Upper lobe of right lung (tissue), 1 donor: Measurements from ENCODE around the gene CHD6. TPM values are rescaled to one million over a fixed set of nuclear protein-coding genes. Genes with fewer than 3 reads are reported as not detected.

Experiments
- ATAC-seq: fragments of 200-7000 bp; cut with Tn5 transposase; one replicate; pipeline ENCODE4 v1.9.1; 2020; ENCODE audit warnings: mild to moderate bottlenecking, moderate library complexity
- DNase-seq: peaks from one replicate; pipeline ENCODE4 v3.0.0-alpha.2; 2020
- H3K27ac ChIP-seq: fragments of 200-600 bp; one replicate; pipeline ENCODE4 v1.8.0; 2022
- H3K27me3 ChIP-seq: fragments of 200-600 bp; one replicate; pipeline ENCODE4 v1.8.0; 2022; ENCODE audit warnings: mild to moderate bottlenecking
- H3K36me3 ChIP-seq: fragments of 200-600 bp; one replicate; pipeline ENCODE4 v1.8.0; 2022
- H3K4me1 ChIP-seq: fragments of 200-600 bp; one replicate; pipeline ENCODE4 v1.8.0; 2022
- H3K4me3 ChIP-seq: fragments of 200-600 bp; one replicate; pipeline ENCODE4 v1.8.0; 2022; ENCODE audit warnings: mild to moderate bottlenecking
- H3K9me3 ChIP-seq: fragments of 200-600 bp; one replicate; pipeline ENCODE4 v1.8.0; 2022
- CTCF ChIP-seq: fragments of 200-600 bp; IDR thresholded peaks from one replicate; pipeline ENCODE4 v1.8.0; 2022; ENCODE audit warnings: antibody characterized with exemption
- intact Hi-C: fragments of 100-400 bp; cut with DNase I; formaldehyde crosslinking; loops from one replicate; pipeline ENCODE4 v1.11.0; 2022
- total RNA-seq: library from RNA; stranded (reverse); fragmentation: NEBNext Ultra II Directional; extraction: Animal tissue kit (Norgen Biotek cat#: 25700); gene quantifications from one replicate; pipeline ENCODE4 v1.2.1, GENCODE V29; 2021
- donor health status: DM: no; HTN: yes; CAD: no; lungs with severe emphysema.

CHD6 gene
- total RNA-seq, 1 donor from 2014 or later: 42.3 TPM

- H3K27me3 ChIP-seq: no peaks in the 10 kb centered on the region
- no peaks in the 10 kb centered on the region for H3K9me3 ChIP-seq
- H3K27ac ChIP-seq: no peak overlapping the region
- DNase-seq: no peak
- no peak for TF ChIP-seq CTCF
- H3K4me3 ChIP-seq: no peak overlapping the region
- no peaks in the 10 kb centered on the region for H3K4me1 ChIP-seq
- no peaks in the 10 kb centered on the region for H3K36me3 ChIP-seq
- ATAC-seq: no peak
- intact Hi-C loops: no loop called here
Observed at GRCh38 chr20:41551011-41551705, 67.0 kb downstream of the CHD6 start.

GRCh38 chr20:41547221-41547620 lies 71.0 kb downstream of the CHD6 start:
- DNase-seq: no peak
- no peak for ATAC-seq
- no peak overlapping the region for H3K4me3 ChIP-seq

GRCh38 chr20:41546535-41546934 lies 71.6 kb downstream of the CHD6 start:
- no peak for ATAC-seq
- no peaks in the 10 kb centered on the region for H3K36me3 ChIP-seq
- no peak for TF ChIP-seq CTCF

More at GRCh38 chr20:41547221-41547620, 71.0 kb downstream of the CHD6 start:
- Histone ChIP-seq H3K27me3 (no peaks in the 10 kb centered on the region), H3K27ac (no peak overlapping the region), H3K36me3 (no peaks in the 10 kb centered on the region), H3K9me3 (no peaks in the 10 kb centered on the region), H3K4me1 (no peaks in the 10 kb centered on the region)
- no peak for TF ChIP-seq CTCF
- intact Hi-C loops: no loop called here

GRCh38 chr20:41544472-41544871 lies 73.7 kb downstream of the CHD6 start:
- DNase-seq: no peak
- Histone ChIP-seq H3K4me1 (no peaks in the 10 kb centered on the region), H3K27me3 (no peaks in the 10 kb centered on the region), H3K9me3 (no peaks in the 10 kb centered on the region), H3K27ac (no peak overlapping the region), H3K36me3 (no peaks in the 10 kb centered on the region), H3K4me3 (no peak overlapping the region)
- ATAC-seq: no peak
- no peak for TF ChIP-seq CTCF
- intact Hi-C loops: no loop called here

More at GRCh38 chr20:41546535-41546934, 71.6 kb downstream of the CHD6 start:
- no peaks in the 10 kb centered on the region for H3K27me3 ChIP-seq
- H3K27ac ChIP-seq: no peak overlapping the region
- no peak overlapping the region for H3K4me3 ChIP-seq
- no peaks in the 10 kb centered on the region for H3K4me1 ChIP-seq
- no peak for DNase-seq
- intact Hi-C loops: no loop called here
- H3K9me3 ChIP-seq: no peaks in the 10 kb centered on the region

DNA sequence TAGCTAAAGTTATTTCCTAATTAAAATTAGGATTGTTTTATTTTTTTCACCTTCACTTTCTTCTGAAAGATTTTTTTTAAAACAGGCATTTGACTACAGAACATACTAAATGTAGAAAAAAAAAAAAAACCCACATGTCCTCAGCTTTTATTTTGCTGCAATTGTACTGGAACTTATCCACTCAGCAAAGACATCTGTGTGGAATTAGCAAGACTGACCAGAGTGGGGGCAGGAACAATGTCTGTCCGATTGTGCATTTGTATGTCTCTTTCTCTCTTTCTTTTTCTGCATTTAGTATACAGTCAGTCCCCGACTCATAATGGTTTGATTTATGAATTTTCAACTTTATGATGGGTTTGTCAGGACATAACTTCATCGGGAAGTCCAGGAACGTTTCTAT lies 77.3 kb downstream of the CHD6 start:
- intact Hi-C loops: no loop called here
- Histone ChIP-seq H3K36me3 (no peaks in the 10 kb centered on the region), H3K4me3 (no peak overlapping the region), H3K27ac (no peak overlapping the region), H3K9me3 (no peaks in the 10 kb centered on the region), H3K4me1 (no peaks in the 10 kb centered on the region), H3K27me3 (no peaks in the 10 kb centered on the region)
- no peak for TF ChIP-seq CTCF
- ATAC-seq (no peak), DNase-seq (no peak)

DNA sequence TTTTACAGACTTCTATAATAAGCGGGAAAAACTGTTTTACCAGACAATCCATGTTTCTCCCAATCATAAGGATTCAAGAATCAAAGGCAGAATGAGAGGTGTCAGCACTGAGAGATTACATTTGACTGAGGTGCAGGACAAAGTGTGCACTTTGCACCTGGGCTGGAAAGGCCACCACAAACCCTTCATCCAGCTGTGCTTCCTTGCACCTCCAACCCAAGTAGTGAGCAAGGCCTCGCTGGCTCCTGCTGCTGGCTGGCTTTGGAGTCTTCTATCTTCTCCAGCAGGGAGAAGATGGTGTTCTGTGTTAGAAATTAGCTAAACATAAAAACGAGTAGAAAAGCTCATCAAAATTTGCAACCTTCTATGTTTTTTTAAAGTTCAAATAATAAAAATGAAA lies 77.7 kb downstream of the CHD6 start:
- intact Hi-C loops: no loop called here
- Histone ChIP-seq H3K36me3 (no peaks in the 10 kb centered on the region), H3K4me3 (no peak overlapping the region), H3K9me3 (no peaks in the 10 kb centered on the region), H3K27ac (no peak overlapping the region), H3K4me1 (no peaks in the 10 kb centered on the region), H3K27me3 (no peaks in the 10 kb centered on the region)
- no peak for DNase-seq
- TF ChIP-seq CTCF: no peak
- ATAC-seq: no peak
